HepG2 (cell line): ENCODE data around the gene DENND1C. TPM values are rescaled to one million over a fixed set of nuclear protein-coding genes. Genes with fewer than 3 reads are reported as not detected.
A peak's percentile ranks its signal among the peaks of the same experiment; 100 is the strongest.

Source experiments
- ARID5B ChIP-seq: IDR thresholded peaks from 2 replicates; pipeline ENCODE4 v1.4.0; 2020; ENCODE audit warnings: mild to moderate bottlenecking, missing genetic modification reagents
- ARNT ChIP-seq: fragments of 450-650 bp; IDR thresholded peaks from 2 replicates; pipeline ENCODE4 v1.6.1; 2017
- HOMEZ ChIP-seq: IDR thresholded peaks from 2 replicates; pipeline ENCODE4 v1.6.1; 2016; ENCODE audit warnings: low read depth
- HOXA9 ChIP-seq: sonication (generic); formaldehyde crosslinking; IDR thresholded peaks from 2 replicates; pipeline ENCODE4 v1.8.1; 2022; ENCODE audit warnings: missing genetic modification reagents, mild to moderate bottlenecking, moderate library complexity, borderline replicate concordance
- MTERF4 ChIP-seq: sonication (generic); formaldehyde crosslinking; IDR thresholded peaks from 2 replicates; pipeline ENCODE4 v1.8.0; 2023; ENCODE audit warnings: mild to moderate bottlenecking, missing genetic modification reagents
- MTF1 ChIP-seq: sonication (generic); formaldehyde crosslinking; IDR thresholded peaks from 2 replicates; pipeline ENCODE4 v1.5.0; 2020; ENCODE audit warnings: missing genetic modification reagents
- ONECUT2 ChIP-seq: sonication (generic); formaldehyde crosslinking; IDR thresholded peaks from 2 replicates; pipeline ENCODE4 v1.4.0; 2020; ENCODE audit warnings: missing genetic modification reagents
- RBFOX2 ChIP-seq: fragments of 200-400 bp; formaldehyde crosslinking; IDR thresholded peaks from 2 replicates; pipeline ENCODE4 v1.6.1; 2017; ENCODE audit warnings: low read depth, mild to moderate bottlenecking, low read length
- RERE ChIP-seq: IDR thresholded peaks from 2 replicates; pipeline ENCODE4 v1.6.1; 2016; ENCODE audit warnings: low read depth, missing genetic modification reagents, missing compliant biosample characterization
- SETDB1 ChIP-seq: sonication (generic); formaldehyde crosslinking; IDR thresholded peaks from 2 replicates; pipeline ENCODE4 v1.5.1; 2020; ENCODE audit warnings: missing genetic modification reagents, mild to moderate bottlenecking, borderline replicate concordance
- SP5 ChIP-seq: IDR thresholded peaks from 2 replicates; pipeline ENCODE4 v1.6.1; 2016; ENCODE audit warnings: low read depth, borderline replicate concordance
- polyA plus RNA-seq, 8 experiments: library from polyadenylated mRNA; depleted of rRNA in 3 of 8; stranded (reverse) in 7 of 8; unstranded in 1 of 8; fragments of >200 nt; fragmentation: Illumina TruSeq in 4 of 8; extraction: Trizol in 4 of 8; gene quantifications; 2 replicates each; pipeline versions ENCODE4 v1.2.1 to v1.2.3, GENCODE V29; 2011 to 2016; ENCODE audit warnings: low read depth in 4 of 8, missing spikeins in 1 of 8, mixed read lengths in 1 of 8; ENCODE audit not compliant: insufficient read depth in 1 of 8
- total RNA-seq, 5 experiments: library from RNA; depleted of rRNA; stranded (reverse); fragments of >200 nt; fragmentation: Illumina TruSeq; extraction: Trizol; gene quantifications; 2 replicates each; pipeline ENCODE4 v1.2.3, GENCODE V29; 2016; ENCODE audit warnings: low read depth in 1 of 5
- TF ChIP-seq, protein P1 (sequence below): sonication (generic); formaldehyde crosslinking; IDR thresholded peaks from 2 replicates; pipeline ENCODE4 v1.8.0; 2022; ENCODE audit warnings: mild to moderate bottlenecking, missing genetic modification reagents; ENCODE audit not compliant: insufficient replicate concordance
- TF ChIP-seq, protein P2 (sequence below): sonication (generic); formaldehyde crosslinking; IDR thresholded peaks from 2 replicates; pipeline ENCODE4 v1.8.0; 2022; ENCODE audit warnings: missing genetic modification reagents, mild to moderate bottlenecking, moderate library complexity, borderline replicate concordance

The DENND1C gene
- total and polyA plus RNA-seq, 2 of the 13 experiments (the other 11 are each of a cell fraction or from before 2014, with no cell fraction given), result 0.04 to 0.73 TPM

GRCh38 chr19:6528544-6529121, 47.0 kb upstream of the DENND1C start (continued):
- TF ChIP-seq RERE (CRISPR knock-in tag) (no peak), HOXA9 (no peak), MTF1 (CRISPR knock-in tag) (no peak), SETDB1 (CRISPR knock-in tag) (no peak), ARNT (no peak), ONECUT2 (CRISPR knock-in tag) (no peak), ARID5B (CRISPR knock-in tag) (0 out of 2 replicates have a peak, but pooled peaks have one; percentile 14), HOMEZ (CRISPR knock-in tag) (no peak), RBFOX2 (no peak), SP5 (peak; percentile 61; the same call in 1 of the 2 replicates), MTERF4 (no peak)
- TF ChIP-seq, protein P1, sequence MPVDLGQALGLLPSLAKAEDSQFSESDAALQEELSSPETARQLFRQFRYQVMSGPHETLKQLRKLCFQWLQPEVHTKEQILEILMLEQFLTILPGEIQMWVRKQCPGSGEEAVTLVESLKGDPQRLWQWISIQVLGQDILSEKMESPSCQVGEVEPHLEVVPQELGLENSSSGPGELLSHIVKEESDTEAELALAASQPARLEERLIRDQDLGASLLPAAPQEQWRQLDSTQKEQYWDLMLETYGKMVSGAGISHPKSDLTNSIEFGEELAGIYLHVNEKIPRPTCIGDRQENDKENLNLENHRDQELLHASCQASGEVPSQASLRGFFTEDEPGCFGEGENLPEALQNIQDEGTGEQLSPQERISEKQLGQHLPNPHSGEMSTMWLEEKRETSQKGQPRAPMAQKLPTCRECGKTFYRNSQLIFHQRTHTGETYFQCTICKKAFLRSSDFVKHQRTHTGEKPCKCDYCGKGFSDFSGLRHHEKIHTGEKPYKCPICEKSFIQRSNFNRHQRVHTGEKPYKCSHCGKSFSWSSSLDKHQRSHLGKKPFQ (CRISPR knock-in tag), result no peak
- TF ChIP-seq, protein P2, sequence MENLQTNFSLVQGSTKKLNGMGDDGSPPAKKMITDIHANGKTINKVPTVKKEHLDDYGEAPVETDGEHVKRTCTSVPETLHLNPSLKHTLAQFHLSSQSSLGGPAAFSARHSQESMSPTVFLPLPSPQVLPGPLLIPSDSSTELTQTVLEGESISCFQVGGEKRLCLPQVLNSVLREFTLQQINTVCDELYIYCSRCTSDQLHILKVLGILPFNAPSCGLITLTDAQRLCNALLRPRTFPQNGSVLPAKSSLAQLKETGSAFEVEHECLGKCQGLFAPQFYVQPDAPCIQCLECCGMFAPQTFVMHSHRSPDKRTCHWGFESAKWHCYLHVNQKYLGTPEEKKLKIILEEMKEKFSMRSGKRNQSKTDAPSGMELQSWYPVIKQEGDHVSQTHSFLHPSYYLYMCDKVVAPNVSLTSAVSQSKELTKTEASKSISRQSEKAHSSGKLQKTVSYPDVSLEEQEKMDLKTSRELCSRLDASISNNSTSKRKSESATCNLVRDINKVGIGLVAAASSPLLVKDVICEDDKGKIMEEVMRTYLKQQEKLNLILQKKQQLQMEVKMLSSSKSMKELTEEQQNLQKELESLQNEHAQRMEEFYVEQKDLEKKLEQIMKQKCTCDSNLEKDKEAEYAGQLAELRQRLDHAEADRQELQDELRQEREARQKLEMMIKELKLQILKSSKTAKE (CRISPR knock-in tag), result no peak
